GM12873 (cell line): Measurements from ENCODE around the gene MAPKBP1.

Experiments
- CTCF ChIP-seq: IDR thresholded peaks from 2 replicates; pipeline ENCODE4 v1.5.1; 2012; ENCODE audit warnings: low read depth, mild to moderate bottlenecking, moderate library complexity, low read length, control low read depth; ENCODE audit not compliant: insufficient read depth; ENCODE audit errors: missing control alignments

The MAPKBP1 gene

GRCh38 chr15:41819455-41820050 lies 45.3 kb downstream of the MAPKBP1 start:
- TF ChIP-seq CTCF, result no peak

GRCh38 chr15:41820791-41821423 lies 46.6 kb downstream of the MAPKBP1 start:
- TF ChIP-seq CTCF, result no peak

- no peak for TF ChIP-seq CTCF
These were observed 47.5 kb downstream of the MAPKBP1 start for GRCh38 chr15:41821831-41822230.

- TF ChIP-seq CTCF, result no peak
These were observed 48.2 kb downstream of the MAPKBP1 start for GRCh38 chr15:41822471-41822870.

- TF ChIP-seq CTCF, result no peak
These were observed 48.7 kb downstream of the MAPKBP1 start for GRCh38 chr15:41822957-41823356.

GRCh38 chr15:41823502-41823901 lies 49.2 kb downstream of the MAPKBP1 start:
- TF ChIP-seq CTCF, result no peak

- no peak for TF ChIP-seq CTCF
These were observed 49.9 kb downstream of the MAPKBP1 start for GRCh38 chr15:41824062-41824745.
